Measurements from ENCODE around the gene SMAD7.

DNA sequence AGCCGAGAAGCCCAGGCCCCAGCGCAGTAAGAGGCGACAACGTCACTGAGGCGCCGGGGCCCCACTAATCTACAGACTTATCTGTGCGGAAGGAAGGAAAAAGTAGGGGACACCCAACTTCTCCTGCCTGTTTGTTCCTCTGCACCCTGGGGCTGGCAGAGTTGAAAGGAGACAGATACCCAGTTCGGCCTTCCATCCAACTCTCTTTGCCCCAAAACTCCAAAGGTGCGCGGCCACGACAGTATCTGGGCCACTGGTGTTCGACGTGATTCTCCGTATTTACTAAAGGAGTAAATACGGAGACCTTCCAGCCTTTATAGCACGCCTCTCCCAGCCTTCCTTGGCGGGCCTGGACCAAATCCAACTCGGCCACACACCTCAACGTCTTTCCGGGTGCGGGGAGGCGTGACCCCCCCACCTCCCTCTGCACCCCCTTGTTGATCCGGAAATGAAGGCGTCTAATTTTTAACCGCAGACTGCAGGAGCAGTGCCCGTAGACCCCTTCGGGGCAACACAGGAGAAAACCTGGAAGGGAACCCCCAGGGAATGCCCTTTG, 1.6 kb downstream of the SMAD7 start:
- TF ChIP-seq YY1 (IDR thresholded peaks at IDR 0.05; ENCODE audit: insufficient read depth, insufficient read length) (no peak), SUZ12 (IDR thresholded peaks at IDR 0.05; ENCODE audit: extremely low read depth, insufficient read depth, insufficient read length) (no peak), ZNF274 (IDR thresholded peaks at IDR 0.05; ENCODE audit: low read depth, low read length) (no peak)
